Fibroblast of lung (primary cell): ENCODE measurements around the gene RTN3. TPM values are rescaled to one million over a fixed set of nuclear protein-coding genes. Genes with fewer than 3 reads are reported as not detected.

Experiments
- DNase-seq, 2 donors: peaks; one replicate each; pipeline versions ENCODE4 v3.0.0 to v3.0.0-alpha.2; 2010; ENCODE audit warnings: low read depth in 2 of 2
- H2AFZ ChIP-seq: 2 replicates; pipeline ENCODE4 v1.5.1; 2012; ENCODE audit warnings: low read length, control low read depth, inconsistent platforms
- H3K27ac ChIP-seq: 2 replicates; pipeline ENCODE4 v1.5.1; 2011; ENCODE audit warnings: low read length, control low read depth; ENCODE audit not compliant: insufficient read depth
- H3K27me3 ChIP-seq: 2 replicates; pipeline ENCODE4 v1.5.1; 2011; ENCODE audit warnings: mild to moderate bottlenecking, low read length; ENCODE audit not compliant: control insufficient read depth, insufficient read depth
- H3K36me3 ChIP-seq: 2 replicates; pipeline ENCODE4 v1.5.1; 2011; ENCODE audit warnings: low read length; ENCODE audit not compliant: control insufficient read depth, insufficient read depth
- H3K4me1 ChIP-seq: 2 replicates; pipeline ENCODE4 v1.5.1; 2011; ENCODE audit warnings: low read length; ENCODE audit not compliant: control insufficient read depth, insufficient read depth; ENCODE audit errors: extremely low read depth
- H3K4me2 ChIP-seq: 2 replicates; pipeline ENCODE4 v1.5.1; 2011; ENCODE audit warnings: low read length, control low read depth; ENCODE audit not compliant: insufficient read depth; ENCODE audit errors: extremely low read depth
- H3K4me3 ChIP-seq, 4 experiments: fragments of 200-600 bp in 1 of 4; sonication (generic) in 1 of 4; replicated peaks in 1 of 4; 2 replicates each; pipeline ENCODE4 v1.5.1; 2011 to 2016; ENCODE audit warnings: low read length in 4 of 4, low read depth in 3 of 4, mild to moderate bottlenecking in 3 of 4, control low read depth in 2 of 4, inconsistent platforms in 1 of 4, mixed read lengths in 1 of 4; ENCODE audit not compliant: insufficient read depth in 1 of 4; ENCODE audit errors: control extremely low read depth in 1 of 4
- H3K79me2 ChIP-seq: 2 replicates; pipeline ENCODE4 v1.5.1; 2012; ENCODE audit warnings: mild to moderate bottlenecking, low read length, inconsistent platforms; ENCODE audit not compliant: control insufficient read depth, insufficient read depth
- H3K9ac ChIP-seq: 2 replicates; pipeline ENCODE4 v1.5.1; 2011; ENCODE audit warnings: mild to moderate bottlenecking, low read length, control low read depth; ENCODE audit not compliant: insufficient read depth
- H3K9me3 ChIP-seq: 2 replicates; pipeline ENCODE4 v1.5.1; 2012; ENCODE audit warnings: low read depth, low read length; ENCODE audit not compliant: control insufficient read depth, insufficient read depth
- H4K20me1 ChIP-seq: 2 replicates; pipeline ENCODE4 v1.5.1; 2011; ENCODE audit warnings: low read length; ENCODE audit not compliant: control insufficient read depth, insufficient read depth; ENCODE audit errors: extremely low read depth
- EZH2 ChIP-seq: IDR thresholded peaks from 2 replicates; pipeline ENCODE4 v1.5.1; 2012; ENCODE audit warnings: low read length, control low read depth, mild to moderate bottlenecking; ENCODE audit errors: missing control alignments
- polyA plus RNA-seq, 2 donors: library from polyadenylated mRNA; depleted of rRNA in 1 of 2; stranded (reverse) in 1 of 2; unstranded in 1 of 2; fragments of >200 nt; gene quantifications; 2 replicates each; pipeline ENCODE4 v1.2.1, GENCODE V29; 2011 to 2012; ENCODE audit warnings: missing spikeins in 1 of 2
- total RNA-seq: library from RNA; depleted of rRNA; stranded (reverse); fragments of >200 nt; gene quantifications from 2 replicates; pipeline ENCODE4 v1.2.1, GENCODE V29; 2014
- TF ChIP-seq, protein P1 (sequence below), 2 donors: IDR thresholded peaks in 1 of 2; conservative IDR thresholded peaks in 1 of 2; 1 replicate in 1 of 2; 2 replicates in 1 of 2; pipeline ENCODE4 v1.5.1; 2011 to 2012; ENCODE audit warnings: low read length in 2 of 2, control low read depth in 1 of 2, inconsistent platforms in 1 of 2, low read depth in 1 of 2, mild to moderate bottlenecking in 1 of 2

The RTN3 gene
- total and polyA plus RNA-seq, 2 donors (not counting 1 experiment from before 2014, with no cell fraction given), result 93.3 to 167 TPM

DNA sequence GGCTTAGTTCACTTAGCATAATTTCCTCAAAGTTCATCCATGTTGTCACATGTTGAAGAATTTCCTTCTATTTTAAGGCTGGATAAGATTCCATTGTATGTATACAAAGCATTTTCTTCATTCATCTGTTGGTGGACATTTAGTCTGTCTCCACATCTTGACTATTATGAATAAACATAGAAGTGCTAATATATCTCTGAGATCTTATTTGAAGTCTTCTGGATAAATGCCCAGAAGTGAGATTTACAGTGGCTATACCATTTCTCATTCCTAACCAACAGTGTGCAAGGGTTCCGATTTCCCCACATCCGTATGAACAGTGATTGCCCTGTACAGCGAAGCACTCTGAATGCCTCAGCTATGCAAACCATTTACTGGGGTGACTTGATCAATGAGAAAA, 93.9 kb downstream of the RTN3 start:
- H3K4me2 ChIP-seq, result no peak overlapping the region
- no peaks in the 10 kb centered on the region for H3K79me2 ChIP-seq
- TF ChIP-seq, protein P1, sequence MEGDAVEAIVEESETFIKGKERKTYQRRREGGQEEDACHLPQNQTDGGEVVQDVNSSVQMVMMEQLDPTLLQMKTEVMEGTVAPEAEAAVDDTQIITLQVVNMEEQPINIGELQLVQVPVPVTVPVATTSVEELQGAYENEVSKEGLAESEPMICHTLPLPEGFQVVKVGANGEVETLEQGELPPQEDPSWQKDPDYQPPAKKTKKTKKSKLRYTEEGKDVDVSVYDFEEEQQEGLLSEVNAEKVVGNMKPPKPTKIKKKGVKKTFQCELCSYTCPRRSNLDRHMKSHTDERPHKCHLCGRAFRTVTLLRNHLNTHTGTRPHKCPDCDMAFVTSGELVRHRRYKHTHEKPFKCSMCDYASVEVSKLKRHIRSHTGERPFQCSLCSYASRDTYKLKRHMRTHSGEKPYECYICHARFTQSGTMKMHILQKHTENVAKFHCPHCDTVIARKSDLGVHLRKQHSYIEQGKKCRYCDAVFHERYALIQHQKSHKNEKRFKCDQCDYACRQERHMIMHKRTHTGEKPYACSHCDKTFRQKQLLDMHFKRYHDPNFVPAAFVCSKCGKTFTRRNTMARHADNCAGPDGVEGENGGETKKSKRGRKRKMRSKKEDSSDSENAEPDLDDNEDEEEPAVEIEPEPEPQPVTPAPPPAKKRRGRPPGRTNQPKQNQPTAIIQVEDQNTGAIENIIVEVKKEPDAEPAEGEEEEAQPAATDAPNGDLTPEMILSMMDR (conservative IDR thresholded peaks at IDR 0.05 in 1 of 2, IDR thresholded peaks at IDR 0.05 in 1 of 2; ENCODE audit: low read depth in 1 of 2, low read length in 2 of 2), result no peak
- TF ChIP-seq EZH2, result no peak
- no peaks in the 10 kb centered on the region for H3K27me3 ChIP-seq
- no peaks in the 10 kb centered on the region for H3K9me3 ChIP-seq
- no peaks in the 10 kb centered on the region for H4K20me1 ChIP-seq
- DNase-seq, result no peak
- no peak overlapping the region for H3K4me3 ChIP-seq
- no peak overlapping the region for H3K27ac ChIP-seq
- no peak overlapping the region for H3K9ac ChIP-seq
- H2AFZ ChIP-seq, result no peak overlapping the region
- no peaks in the 10 kb centered on the region for H3K4me1 ChIP-seq
- no peaks in the 10 kb centered on the region for H3K36me3 ChIP-seq

DNA sequence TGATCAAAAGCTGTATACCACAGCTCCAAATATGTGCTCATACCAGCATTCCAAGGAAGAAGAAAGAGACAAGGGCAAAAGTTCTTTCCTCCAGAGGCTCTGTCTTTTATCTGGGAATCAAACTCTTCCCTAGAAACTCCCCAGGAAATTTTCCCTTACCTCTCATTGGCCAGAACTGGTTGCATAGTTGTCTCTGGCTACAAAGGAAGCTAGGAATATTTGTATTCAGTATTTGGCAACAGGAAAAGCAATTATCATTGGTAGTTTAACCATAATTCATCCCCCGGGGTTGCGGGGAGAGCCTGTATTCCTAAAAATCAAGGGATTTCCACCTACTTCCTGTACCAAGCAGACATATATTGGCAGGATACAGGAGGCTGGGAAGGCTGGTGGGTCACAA, 97.7 kb downstream of the RTN3 start:
- Histone ChIP-seq H3K27me3 (no peaks in the 10 kb centered on the region), H3K27ac (no peak overlapping the region), H3K9ac (no peak overlapping the region), H3K4me2 (no peak overlapping the region), H4K20me1 (no peaks in the 10 kb centered on the region), H3K79me2 (no peaks in the 10 kb centered on the region), H3K4me3 (no peak overlapping the region), H3K36me3 (no peaks in the 10 kb centered on the region), H3K9me3 (no peaks in the 10 kb centered on the region), H3K4me1 (no peaks in the 10 kb centered on the region), H2AFZ (no peak overlapping the region)
- no peak for TF ChIP-seq EZH2
- TF ChIP-seq, protein P1 (conservative IDR thresholded peaks at IDR 0.05 in 1 of 2, IDR thresholded peaks at IDR 0.05 in 1 of 2; ENCODE audit: low read depth in 1 of 2, low read length in 2 of 2), result no peak
- peak in 1 of 2 donors; percentile 27 for DNase-seq

DNA sequence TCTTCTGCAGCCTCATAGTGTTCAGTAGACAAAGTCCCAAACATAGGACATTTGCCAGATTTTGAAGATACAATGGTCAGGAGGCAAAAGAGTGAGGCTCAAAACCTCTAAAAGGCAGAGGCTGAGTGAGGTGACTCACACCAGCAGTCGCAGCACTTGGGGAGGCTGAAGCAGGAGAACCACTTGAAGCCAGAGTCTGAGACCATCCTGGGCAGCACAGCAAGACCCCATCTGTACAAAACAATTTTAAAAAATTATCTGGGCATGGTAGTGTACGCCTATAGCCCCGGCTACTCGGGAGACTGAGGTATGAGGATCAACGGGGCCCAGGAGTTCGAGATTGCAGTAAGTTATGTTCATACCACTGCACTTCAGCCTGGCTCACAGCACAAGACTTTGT, 101.4 kb downstream of the RTN3 start:
- TF ChIP-seq EZH2, result no peak
- TF ChIP-seq, protein P1 (conservative IDR thresholded peaks at IDR 0.05 in 1 of 2, IDR thresholded peaks at IDR 0.05 in 1 of 2; ENCODE audit: low read depth in 1 of 2, low read length in 2 of 2), result no peak
- no peak overlapping the region for H3K4me2 ChIP-seq

More for the DNA sequence above, 101.4 kb downstream of the RTN3 start:
- H3K4me1 ChIP-seq, result no peaks in the 10 kb centered on the region
- no peak for DNase-seq
- H2AFZ ChIP-seq, result no peak overlapping the region
- no peak overlapping the region for H3K9ac ChIP-seq
- no peaks in the 10 kb centered on the region for H3K36me3 ChIP-seq
- no peaks in the 10 kb centered on the region for H3K27me3 ChIP-seq
- H3K9me3 ChIP-seq, result no peaks in the 10 kb centered on the region
- H3K79me2 ChIP-seq, result no peaks in the 10 kb centered on the region
- no peak overlapping the region for H3K27ac ChIP-seq
- H4K20me1 ChIP-seq, result no peaks in the 10 kb centered on the region
- H3K4me3 ChIP-seq, result no peak overlapping the region
